Measurements from ENCODE around the gene C2CD4D. TPM values are rescaled to one million over a fixed set of nuclear protein-coding genes. Genes with fewer than 3 reads are reported as not detected.

C2CD4D gene
- total RNA-seq, 1 donor from 2014 or later = 0.65 TPM

- TF ChIP-seq CTCF (IDR thresholded peaks at IDR 0.05; ENCODE audit: unreplicated experiment) = no peak
- Mint-ChIP-seq H3K4me1 (no peaks in the 10 kb centered on the region), H3K9me3 (no peaks in the 10 kb centered on the region), H3K27me3 (ENCODE audit: low read depth) (peaks cover 2% of the 10 kb centered on the region), H3K36me3 (peaks cover under 1% of the 10 kb centered on the region), H3K4me3 (no peak overlapping the region), H3K27ac (no peak overlapping the region)
- no peak for DNase-seq (ENCODE audit: low spot score in 2 of 2, unreplicated experiment in 2 of 2)
Observed at GRCh38 chr1:151867765-151868411, 28.3 kb upstream of the C2CD4D start.

- Mint-ChIP-seq H3K9me3 (no peaks in the 10 kb centered on the region), H3K27ac (no peak overlapping the region), H3K4me3 (no peak overlapping the region), H3K27me3 (ENCODE audit: low read depth) (peaks cover 2% of the 10 kb centered on the region), H3K36me3 (no peaks in the 10 kb centered on the region), H3K4me1 (no peaks in the 10 kb centered on the region)
- DNase-seq (ENCODE audit: low spot score in 2 of 2, unreplicated experiment in 2 of 2) = no peak
- TF ChIP-seq CTCF (IDR thresholded peaks at IDR 0.05; ENCODE audit: unreplicated experiment) = no peak
Observed at GRCh38 chr1:151867321-151867720, 27.7 kb upstream of the C2CD4D start.

- Mint-ChIP-seq H3K36me3 (no peaks in the 10 kb centered on the region), H3K9me3 (no peaks in the 10 kb centered on the region), H3K4me3 (no peak overlapping the region), H3K4me1 (peaks cover 6% of the 10 kb centered on the region), H3K27me3 (ENCODE audit: low read depth) (peaks cover 2% of the 10 kb centered on the region), H3K27ac (no peak overlapping the region)
- no peak for DNase-seq (ENCODE audit: low spot score in 2 of 2, unreplicated experiment in 2 of 2)
- no peak for TF ChIP-seq CTCF (IDR thresholded peaks at IDR 0.05; ENCODE audit: unreplicated experiment)
Observed at GRCh38 chr1:151864411-151864810, 24.8 kb upstream of the C2CD4D start.

GRCh38 chr1:151862604-151863003 is 23.0 kb upstream of the C2CD4D start:
- Mint-ChIP-seq H3K36me3 (no peaks in the 10 kb centered on the region), H3K4me3 (no peak overlapping the region), H3K4me1 (peaks cover 8% of the 10 kb centered on the region), H3K27me3 (ENCODE audit: low read depth) (peaks cover 2% of the 10 kb centered on the region), H3K27ac (no peak overlapping the region), H3K9me3 (no peaks in the 10 kb centered on the region)
- TF ChIP-seq CTCF (IDR thresholded peaks at IDR 0.05; ENCODE audit: unreplicated experiment) = no peak
- no peak for DNase-seq (ENCODE audit: low spot score in 2 of 2, unreplicated experiment in 2 of 2)

- Mint-ChIP-seq H3K27me3 (ENCODE audit: low read depth) (peaks cover 2% of the 10 kb centered on the region), H3K4me3 (no peak overlapping the region), H3K9me3 (no peaks in the 10 kb centered on the region), H3K36me3 (no peaks in the 10 kb centered on the region), H3K27ac (peak overlapping the region; percentile 31), H3K4me1 (peaks cover 16% of the 10 kb centered on the region)
- DNase-seq (ENCODE audit: low spot score in 2 of 2, unreplicated experiment in 2 of 2) = no peak
- TF ChIP-seq CTCF (IDR thresholded peaks at IDR 0.05; ENCODE audit: unreplicated experiment) = no peak
Observed at GRCh38 chr1:151860504-151861187, 21.0 kb upstream of the C2CD4D start.

All from mesothelial cell of epicardium (in vitro differentiated cells).